ENCODE results near the gene RBMX2. TPM values are rescaled to one million over a fixed set of nuclear protein-coding genes. Genes with fewer than 3 reads are reported as not detected.
"Not testable (repeated sequence)": the region's sequence is repeated elsewhere in the genome, so short reads cannot be mapped to it uniquely, and the experiment has no call there.

The RBMX2 gene
- total and polyA plus RNA-seq, 4 experiments from 2014 or later: 14.6 to 29.2 (median 25.5) TPM

DNA sequence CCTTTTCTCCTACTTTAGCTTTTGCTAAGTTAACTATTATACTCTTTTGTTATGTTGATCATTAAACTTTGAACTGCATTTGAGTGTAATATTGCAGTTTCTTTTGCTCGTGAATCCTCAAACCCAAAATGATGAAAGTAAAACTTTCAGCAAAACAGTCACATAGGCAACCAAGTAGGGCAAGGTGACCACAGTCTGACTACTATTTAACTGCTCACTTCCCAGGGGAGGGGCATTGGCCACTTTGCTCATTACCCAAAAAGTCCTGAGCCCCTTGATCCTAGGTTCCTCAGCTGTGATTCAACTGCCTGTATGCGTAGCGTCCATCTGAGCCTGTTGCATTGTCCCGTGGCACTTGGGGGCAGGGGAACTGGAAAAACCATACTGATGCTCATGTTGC is 17.0 kb downstream of the RBMX2 start:
- Mint-ChIP-seq H3K36me3 (peaks cover 3 to 4% of the 10 kb centered on the region in 2 donors), H3K27me3 (no peaks in the 10 kb centered on the region), H3K4me1 (no peaks in the 10 kb centered on the region), H3K4me3 (no peak overlapping the region), H3K27ac (no peak overlapping the region), H3K9me3 (peaks cover 0 to 1% (median 0%) of the 10 kb centered on the region in 8 donors)
- no peaks in the 10 kb centered on the region for H3K4me1 ChIP-seq (ENCODE audit: insufficient read depth, low read length)
- no peak overlapping the region for H3K4me3 ChIP-seq (ENCODE audit: low read length in 2 of 2)
- no peaks in the 10 kb centered on the region for H3K36me3 ChIP-seq (ENCODE audit: insufficient read depth, low read length)
- POLR2A ChIA-PET (ENCODE audit: partially characterized antibody): no interaction called here
- H3K9me3 ChIP-seq (ENCODE audit: control insufficient read depth in 1 of 2, low read length in 2 of 2): no peaks in the 10 kb centered on the region
- no peaks in the 10 kb centered on the region for H3K27me3 ChIP-seq (ENCODE audit: insufficient read depth, low read length)
- CTCF ChIA-PET (ENCODE audit: partially characterized antibody): no interaction called here
- no peak for DNase-seq
- H3K27ac ChIP-seq (ENCODE audit: low read depth, low read length): no peak overlapping the region
- intact Hi-C loops (cut with micrococcal nuclease): no loop called here

GRCh38 chrX:130419263-130419662 is 17.5 kb downstream of the RBMX2 start:
- Histone ChIP-seq H3K27ac (ENCODE audit: low read depth, low read length) (no peak overlapping the region), H3K9me3 (ENCODE audit: control insufficient read depth in 1 of 2, low read length in 2 of 2) (no peaks in the 10 kb centered on the region), H3K4me3 (ENCODE audit: low read length in 2 of 2) (no peak overlapping the region), H3K36me3 (ENCODE audit: insufficient read depth, low read length) (no peaks in the 10 kb centered on the region), H3K4me1 (ENCODE audit: insufficient read depth, low read length) (no peaks in the 10 kb centered on the region), H3K27me3 (ENCODE audit: insufficient read depth, low read length) (no peaks in the 10 kb centered on the region)
- DNase-seq: no peak
- Mint-ChIP-seq H3K27me3 (no peaks in the 10 kb centered on the region), H3K4me3 (no peak overlapping the region), H3K27ac (no peak overlapping the region), H3K36me3 (peaks cover 3 to 4% of the 10 kb centered on the region in 2 donors), H3K4me1 (no peaks in the 10 kb centered on the region), H3K9me3 (peaks cover 0 to 1% (median 0%) of the 10 kb centered on the region in 8 donors)
- intact Hi-C loops (cut with micrococcal nuclease): no loop called here
- ChIA-PET CTCF (ENCODE audit: partially characterized antibody) (no interaction called here), POLR2A (ENCODE audit: partially characterized antibody) (no interaction called here)

DNA sequence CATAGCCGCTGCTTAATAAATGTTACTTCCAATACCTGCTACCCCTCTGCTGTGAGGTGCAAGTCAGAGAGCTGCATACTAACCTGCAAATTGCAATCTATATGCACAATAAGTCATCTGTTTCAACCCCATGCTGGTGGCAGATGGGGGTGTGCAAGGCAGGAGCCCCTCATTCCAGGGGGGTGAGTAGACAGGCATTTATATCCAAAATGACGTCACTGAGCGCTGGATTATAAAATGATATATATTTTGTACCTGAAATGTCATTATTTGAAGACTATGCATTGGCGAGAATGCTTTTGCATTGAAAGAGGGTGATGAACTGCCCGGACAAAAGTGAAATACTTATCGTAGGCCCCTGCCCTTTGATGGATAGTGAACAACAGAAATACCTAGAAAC is 24.7 kb downstream of the RBMX2 start:
- Mint-ChIP-seq H3K4me1 (no peaks in the 10 kb centered on the region), H3K36me3 (no peaks in the 10 kb centered on the region), H3K27ac (no peak overlapping the region), H3K27me3 (peaks cover 2% of the 10 kb centered on the region in 2 donors), H3K9me3 (no peaks in the 10 kb centered on the region), H3K4me3 (no peak overlapping the region)
- Histone ChIP-seq H3K4me3 (ENCODE audit: low read length in 2 of 2) (no peak overlapping the region), H3K9me3 (ENCODE audit: control insufficient read depth in 1 of 2, low read length in 2 of 2) (no peaks in the 10 kb centered on the region), H3K36me3 (ENCODE audit: insufficient read depth, low read length) (no peaks in the 10 kb centered on the region), H3K27ac (ENCODE audit: low read depth, low read length) (no peak overlapping the region), H3K4me1 (ENCODE audit: insufficient read depth, low read length) (no peaks in the 10 kb centered on the region), H3K27me3 (ENCODE audit: insufficient read depth, low read length) (no peaks in the 10 kb centered on the region)
- no peak for DNase-seq
- POLR2A ChIA-PET (ENCODE audit: partially characterized antibody): no interaction called here
- intact Hi-C loops (cut with micrococcal nuclease): no loop called here
- CTCF ChIA-PET (ENCODE audit: partially characterized antibody): no interaction called here

- H3K27me3 Mint-ChIP-seq; H3K36me3 Mint-ChIP-seq; CTCF ChIA-PET (ENCODE audit: partially characterized antibody); H3K4me3 ChIP-seq (ENCODE audit: low read length in 2 of 2); H3K9me3 Mint-ChIP-seq; H3K27me3 ChIP-seq (ENCODE audit: insufficient read depth, low read length); intact Hi-C loops (cut with micrococcal nuclease); H3K27ac Mint-ChIP-seq; H3K4me1 Mint-ChIP-seq; H3K36me3 ChIP-seq (ENCODE audit: insufficient read depth, low read length); POLR2A ChIA-PET (ENCODE audit: partially characterized antibody); DNase-seq; H3K9me3 ChIP-seq (ENCODE audit: control insufficient read depth in 1 of 2, low read length in 2 of 2); H3K4me3 Mint-ChIP-seq; H3K27ac ChIP-seq (ENCODE audit: low read depth, low read length); H3K4me1 ChIP-seq (ENCODE audit: insufficient read depth, low read length): not testable (repeated sequence)
These were observed 27.4 kb downstream of the RBMX2 start for GRCh38 chrX:130429236-130429635.

GRCh38 chrX:130435937-130436336 is 34.1 kb downstream of the RBMX2 start:
- H3K4me1 Mint-ChIP-seq: no peaks in the 10 kb centered on the region
- Histone ChIP-seq H3K27ac (ENCODE audit: low read depth, low read length) (no peak overlapping the region), H3K9me3 (ENCODE audit: control insufficient read depth in 1 of 2, low read length in 2 of 2) (no peaks in the 10 kb centered on the region), H3K4me1 (ENCODE audit: insufficient read depth, low read length) (no peaks in the 10 kb centered on the region), H3K36me3 (ENCODE audit: insufficient read depth, low read length) (no peaks in the 10 kb centered on the region), H3K4me3 (ENCODE audit: low read length in 2 of 2) (no peak overlapping the region), H3K27me3 (ENCODE audit: insufficient read depth, low read length) (no peaks in the 10 kb centered on the region)
- H3K27me3 Mint-ChIP-seq: peaks cover 1 to 3% of the 10 kb centered on the region in 2 donors
- DNase-seq: no peak
- ChIA-PET POLR2A (ENCODE audit: partially characterized antibody) (no interaction called here), CTCF (ENCODE audit: partially characterized antibody) (no interaction called here)
- intact Hi-C loops (cut with micrococcal nuclease): no loop called here
- no peak overlapping the region for H3K4me3 Mint-ChIP-seq
- no peak overlapping the region for H3K27ac Mint-ChIP-seq
- H3K36me3 Mint-ChIP-seq: peaks cover 0 to 9% of the 10 kb centered on the region in 2 donors
- peaks cover 0 to 24% (median 16%) of the 10 kb centered on the region in 8 donors for H3K9me3 Mint-ChIP-seq

- H3K36me3 Mint-ChIP-seq; H3K27me3 ChIP-seq (ENCODE audit: insufficient read depth, low read length); H3K27me3 Mint-ChIP-seq; intact Hi-C loops (cut with micrococcal nuclease); H3K4me1 ChIP-seq (ENCODE audit: insufficient read depth, low read length); POLR2A ChIA-PET (ENCODE audit: partially characterized antibody); H3K4me3 Mint-ChIP-seq; H3K27ac ChIP-seq (ENCODE audit: low read depth, low read length); H3K4me1 Mint-ChIP-seq; H3K36me3 ChIP-seq (ENCODE audit: insufficient read depth, low read length); H3K9me3 ChIP-seq (ENCODE audit: control insufficient read depth in 1 of 2, low read length in 2 of 2); DNase-seq; H3K27ac Mint-ChIP-seq; CTCF ChIA-PET (ENCODE audit: partially characterized antibody); H3K4me3 ChIP-seq (ENCODE audit: low read length in 2 of 2): not testable (repeated sequence)
- H3K9me3 Mint-ChIP-seq: peaks cover 0 to 24% (median 16%) of the 10 kb centered on the region in 8 donors
These were observed 36.2 kb downstream of the RBMX2 start for GRCh38 chrX:130437996-130438395.

DNA sequence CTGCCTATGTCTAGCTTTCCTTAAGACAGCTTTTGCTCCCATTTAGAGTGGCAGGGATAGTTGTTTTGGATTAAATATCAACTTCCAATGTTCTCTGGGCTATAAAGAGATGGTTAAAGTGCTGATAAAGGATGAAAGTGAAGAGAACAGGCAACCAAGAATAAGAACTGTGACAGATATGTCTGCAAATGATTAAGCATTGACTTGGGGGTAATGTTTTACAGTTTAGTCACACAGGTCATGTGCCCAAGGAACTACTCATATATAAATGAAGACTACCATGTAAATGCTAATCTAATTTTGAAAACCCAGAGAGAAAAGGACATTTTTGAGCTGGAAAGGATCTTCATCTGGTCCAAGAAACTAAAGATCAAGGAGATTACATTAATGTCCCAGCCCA is 42.1 kb downstream of the RBMX2 start:
- ChIA-PET CTCF (ENCODE audit: partially characterized antibody) (no interaction called here), POLR2A (ENCODE audit: partially characterized antibody) (no interaction called here)
- Histone ChIP-seq H3K27ac (ENCODE audit: low read depth, low read length) (no peak overlapping the region), H3K4me3 (ENCODE audit: low read length in 2 of 2) (no peak overlapping the region), H3K9me3 (ENCODE audit: control insufficient read depth in 1 of 2, low read length in 2 of 2) (no peaks in the 10 kb centered on the region), H3K4me1 (ENCODE audit: insufficient read depth, low read length) (no peaks in the 10 kb centered on the region), H3K36me3 (ENCODE audit: insufficient read depth, low read length) (no peaks in the 10 kb centered on the region), H3K27me3 (ENCODE audit: insufficient read depth, low read length) (no peaks in the 10 kb centered on the region)
- Mint-ChIP-seq H3K4me1 (no peaks in the 10 kb centered on the region), H3K27me3 (peaks cover 0 to 1% of the 10 kb centered on the region in 2 donors), H3K9me3 (peaks cover 0 to 20% (median 10%) of the 10 kb centered on the region in 8 donors), H3K27ac (no peak overlapping the region), H3K4me3 (no peak overlapping the region), H3K36me3 (peaks cover 0 to 6% of the 10 kb centered on the region in 2 donors)
- intact Hi-C loops (cut with micrococcal nuclease): no loop called here
- no peak for DNase-seq

- Histone ChIP-seq H3K27ac (ENCODE audit: low read depth, low read length) (no peak overlapping the region), H3K4me3 (ENCODE audit: low read length in 2 of 2) (no peak overlapping the region), H3K9me3 (ENCODE audit: control insufficient read depth in 1 of 2, low read length in 2 of 2) (no peaks in the 10 kb centered on the region), H3K27me3 (ENCODE audit: insufficient read depth, low read length) (no peaks in the 10 kb centered on the region), H3K4me1 (ENCODE audit: insufficient read depth, low read length) (no peaks in the 10 kb centered on the region), H3K36me3 (ENCODE audit: insufficient read depth, low read length) (no peaks in the 10 kb centered on the region)
- no peaks in the 10 kb centered on the region for H3K4me1 Mint-ChIP-seq
- H3K4me3 Mint-ChIP-seq: no peak overlapping the region
- DNase-seq: no peak
- ChIA-PET POLR2A (ENCODE audit: partially characterized antibody) (no interaction called here), CTCF (ENCODE audit: partially characterized antibody) (no interaction called here)
- intact Hi-C loops (cut with micrococcal nuclease): no loop called here
- H3K27ac Mint-ChIP-seq: no peak overlapping the region
- H3K36me3 Mint-ChIP-seq: no peaks in the 10 kb centered on the region
- H3K9me3 Mint-ChIP-seq: peaks cover 0 to 11% (median 2%) of the 10 kb centered on the region in 8 donors
- H3K27me3 Mint-ChIP-seq: no peaks in the 10 kb centered on the region
These were observed 43.0 kb downstream of the RBMX2 start for GRCh38 chrX:130444641-130445336.
